ENCODE measurements around the gene EFCAB6. TPM values are rescaled to one million over a fixed set of nuclear protein-coding genes. Genes with fewer than 3 reads are reported as not detected.

The EFCAB6 gene
- total and polyA plus RNA-seq, 9 of the 15 experiments (the other 6 are each of a cell fraction or from before 2014, with no cell fraction given), result 0.06 TPM; not detected in 8

DNA sequence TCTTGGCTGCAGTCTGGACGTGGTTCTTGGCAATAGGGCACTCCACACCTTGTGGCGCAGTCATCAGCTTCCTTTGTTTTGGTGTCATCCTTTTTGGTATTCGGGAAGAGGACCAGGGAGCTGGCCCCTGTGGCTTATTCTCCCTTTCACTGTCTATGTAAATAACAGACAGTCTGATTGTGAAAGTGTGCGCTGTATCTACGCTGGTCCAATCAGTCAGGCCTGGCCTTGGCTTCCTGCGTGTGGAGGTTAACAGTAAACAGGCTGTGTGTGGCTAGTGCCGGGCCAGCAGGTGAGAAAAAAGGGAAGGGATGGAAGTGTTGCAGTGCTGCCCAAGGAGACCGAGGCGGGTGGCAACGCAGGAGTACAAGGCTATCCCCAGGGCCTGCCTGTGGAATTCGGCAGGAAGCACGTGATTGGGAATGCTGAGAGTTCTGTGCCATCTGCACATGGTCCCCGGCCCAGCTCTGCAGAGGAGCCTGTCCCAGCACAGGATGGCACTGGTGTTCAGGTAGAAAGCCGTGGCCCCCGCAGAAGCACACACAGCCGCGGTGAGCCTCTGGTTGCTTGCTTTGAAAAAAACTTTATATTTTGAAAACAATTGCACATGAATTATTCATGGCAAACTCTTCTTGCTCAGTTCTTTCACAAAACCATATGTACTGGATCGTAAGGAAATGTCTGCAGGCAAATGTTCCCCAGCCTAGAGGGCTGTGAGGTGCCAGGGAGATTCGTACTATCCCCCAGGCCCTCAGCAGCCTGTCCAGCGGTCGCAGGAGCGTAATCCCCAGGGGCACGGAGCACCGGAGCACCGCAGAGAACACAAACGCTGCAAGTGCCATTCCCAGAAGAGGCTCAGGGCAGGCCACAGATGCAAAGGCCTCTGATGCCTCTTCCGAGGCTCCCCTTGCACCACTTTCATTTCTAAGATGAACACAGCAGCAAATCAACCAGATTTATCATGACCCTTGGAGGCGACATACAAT, 174.5 kb downstream of the EFCAB6 start:
- Histone ChIP-seq H3K4me2 (ENCODE audit: insufficient read depth, low read length) (no peak overlapping the region), H3K9ac (ENCODE audit: insufficient read depth in 1 of 2, low read depth in 2 of 2, low read length in 2 of 2) (no peak overlapping the region), H3K9me3 (replicated peaks; ENCODE audit: control insufficient read depth, insufficient read depth, low read depth, low read length) (no peaks in the 10 kb centered on the region), H3K36me3 (ENCODE audit: control insufficient read depth, insufficient read depth, low read length) (no peaks in the 10 kb centered on the region), H4K20me1 (replicated peaks; ENCODE audit: control insufficient read depth, insufficient read depth, low read length) (no peaks in the 10 kb centered on the region), H3K4me1 (replicated peaks in 1 of 2; ENCODE audit: control insufficient read depth in 2 of 2, insufficient read depth in 2 of 2, low read length in 2 of 2) (no peaks in the 10 kb centered on the region), H3K27ac (ENCODE audit: extremely low read depth, low read depth, low read length) (no peak overlapping the region), H3K27me3 (ENCODE audit: control insufficient read depth in 2 of 2, insufficient read depth in 2 of 2, low read length in 2 of 2) (no peaks in the 10 kb centered on the region), H3K4me3 (no peak overlapping the region), H3K9me1 (ENCODE audit: control insufficient read depth, insufficient read depth, low read length) (no peaks in the 10 kb centered on the region), H2AFZ (ENCODE audit: low read depth, low read length) (no peak overlapping the region), H3K79me2 (ENCODE audit: control insufficient read depth, insufficient read depth, low read length) (no peaks in the 10 kb centered on the region)
- no peak for FAIRE-seq
- under 1% methylated on average over 25 of the region's 28 CpGs for WGBS (ENCODE audit: insufficient coverage, low coverage, missing lambda C conversion rate)
- TF ChIP-seq ETV1 (tag; conservative IDR thresholded peaks at IDR 0.05; ENCODE audit: low read depth) (no peak), PHTF2 (CRISPR knock-in tag; IDR thresholded peaks at IDR 0.05) (no peak), NFXL1 (CRISPR knock-in tag; IDR thresholded peaks at IDR 0.05) (no peak), CGGBP1 (CRISPR knock-in tag; IDR thresholded peaks at IDR 0.05) (no peak), MIER1 (IDR thresholded peaks at IDR 0.05; ENCODE audit: low read depth) (no peak), GTF2E2 (tag; IDR thresholded peaks at IDR 0.05) (no peak), ZNF780A (CRISPR knock-in tag; IDR thresholded peaks at IDR 0.05) (no peak), FOXJ3 (CRISPR knock-in tag; IDR thresholded peaks at IDR 0.05) (no peak), MTA3 (IDR thresholded peaks at IDR 0.05; ENCODE audit: borderline replicate concordance) (no peak), PYGO2 (tag; IDR thresholded peaks at IDR 0.05) (no peak), IFI16 (CRISPR knock-in tag; IDR thresholded peaks at IDR 0.05) (no peak), SLC30A9 (CRISPR knock-in tag; IDR thresholded peaks at IDR 0.05) (no peak), TOE1 (IDR thresholded peaks at IDR 0.05; ENCODE audit: borderline replicate concordance) (no peak), TOE1 (CRISPR knock-in tag; IDR thresholded peaks at IDR 0.05; ENCODE audit: borderline replicate concordance, low read depth) (no peak), ESRRB (CRISPR knock-in tag; IDR thresholded peaks at IDR 0.05; ENCODE audit: borderline replicate concordance) (no peak), ZNF699 (CRISPR knock-in tag; IDR thresholded peaks at IDR 0.05; ENCODE audit: insufficient replicate concordance) (no peak), ZNF280B (CRISPR knock-in tag; IDR thresholded peaks at IDR 0.05) (no peak), ZNF133 (CRISPR knock-in tag; IDR thresholded peaks at IDR 0.05) (no peak)
- CTCF ChIA-PET (ENCODE audit: low intra/inter-chr PET ratio), result no interaction called here
- POLR2A ChIA-PET, result no interaction called here
- intact Hi-C loops (cut with micrococcal nuclease) (no loop called here), in situ Hi-C loops (cut with MboI) (no loop called here)
- ATAC-seq, result no peak
- no TSS peak for BruUV-seq (replicated peaks)
- DNase-seq (ENCODE audit: extremely low read depth in 1 of 4, low spot score in 3 of 4), result no peak

Data from K562 (cell line).